GM19099 (cell line): ENCODE results near the gene LRP6.

ENCODE experiments used
- POLR2A ChIP-seq: IDR thresholded peaks from 3 replicates; pipeline ENCODE4 v1.6.1; 2011; ENCODE audit warnings: low read depth; ENCODE audit not compliant: insufficient read length; ENCODE audit errors: extremely low read depth

LRP6 gene

DNA sequence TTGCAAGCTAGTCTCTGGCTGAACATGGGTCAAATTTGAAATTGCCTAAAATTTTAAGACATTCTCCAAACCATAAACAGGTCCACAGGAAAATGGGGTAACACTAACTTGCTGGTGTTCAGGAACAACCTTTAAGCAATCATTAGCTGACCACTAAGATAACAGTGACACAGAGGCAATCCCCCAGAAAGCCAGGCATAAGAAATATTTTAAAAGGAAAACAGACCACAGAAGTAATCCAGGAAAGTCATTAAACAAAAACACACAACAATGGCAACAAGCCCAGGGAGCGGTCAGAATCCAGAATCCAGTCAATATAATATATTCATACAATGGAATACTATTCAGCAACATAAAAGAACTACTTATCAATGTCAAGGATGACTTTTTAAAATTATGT lies 59.1 kb downstream of the LRP6 start:
- no peak for TF ChIP-seq POLR2A

DNA sequence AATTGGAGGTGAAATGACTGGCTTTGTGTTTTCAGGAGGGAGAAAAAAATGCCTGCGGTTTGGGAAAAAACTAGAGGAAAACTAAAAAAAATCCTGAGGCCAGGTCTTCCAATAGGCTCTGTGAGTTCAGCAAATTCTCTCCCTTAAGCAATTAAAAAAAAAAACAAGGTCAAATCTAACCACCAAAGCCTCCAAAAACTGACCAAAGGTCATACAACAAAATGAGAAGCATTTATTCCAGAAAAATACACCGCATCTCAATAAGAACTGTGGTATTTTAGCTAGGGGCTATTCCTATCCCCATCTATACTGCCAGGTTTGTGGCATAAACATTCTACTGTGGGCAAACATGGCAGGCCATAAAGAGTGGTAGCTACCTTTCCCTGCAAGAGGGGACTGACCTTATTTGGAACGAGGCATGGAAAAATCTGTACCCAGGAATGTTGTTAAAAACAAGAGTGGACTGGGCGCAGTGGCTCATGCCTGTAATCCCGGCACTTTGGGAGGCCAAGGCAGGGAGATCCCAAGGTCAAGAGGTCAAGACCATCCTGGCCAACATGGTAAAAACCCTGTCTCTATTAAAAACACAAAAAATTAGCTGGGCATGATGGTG lies 60.0 kb downstream of the LRP6 start:
- no peak for TF ChIP-seq POLR2A

DNA sequence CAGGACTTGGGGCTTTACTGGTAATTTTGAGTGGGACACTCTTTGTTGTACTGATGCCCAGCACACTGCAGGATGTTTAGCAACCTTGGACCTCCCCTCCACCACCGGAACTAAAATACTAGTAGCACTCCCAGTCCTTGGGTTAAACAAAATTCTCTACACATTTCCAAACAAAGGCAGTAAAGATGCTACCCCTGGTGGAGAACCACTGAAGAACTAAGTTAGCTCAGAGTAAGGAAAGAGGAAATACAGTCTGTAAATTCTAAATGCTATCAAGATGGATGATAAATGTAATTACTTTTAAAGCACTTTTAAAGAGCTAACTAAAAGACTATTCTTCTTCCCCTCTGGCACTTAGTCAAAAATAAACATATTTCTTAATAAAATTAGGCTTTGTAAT lies 64.1 kb downstream of the LRP6 start:
- TF ChIP-seq POLR2A = no peak

DNA sequence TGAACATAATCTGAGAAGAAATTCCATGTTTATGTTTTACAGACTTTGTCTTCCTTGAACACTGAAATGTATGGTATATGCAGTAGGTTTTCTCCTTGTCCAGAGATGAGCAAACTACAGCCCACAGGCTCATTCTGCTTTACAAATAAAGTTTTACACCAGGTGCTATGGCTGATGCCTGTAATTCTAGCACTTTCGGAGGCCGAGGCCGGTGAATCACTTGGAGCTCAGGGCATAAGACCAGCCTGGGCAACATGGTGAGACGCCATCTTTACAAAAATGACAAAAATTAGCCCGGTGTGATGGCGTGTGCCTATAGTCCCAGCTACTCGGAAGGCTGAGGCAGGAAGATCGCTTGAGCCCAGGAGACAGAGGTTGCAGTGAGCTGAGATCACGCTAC lies 64.7 kb downstream of the LRP6 start:
- no peak for TF ChIP-seq POLR2A

DNA sequence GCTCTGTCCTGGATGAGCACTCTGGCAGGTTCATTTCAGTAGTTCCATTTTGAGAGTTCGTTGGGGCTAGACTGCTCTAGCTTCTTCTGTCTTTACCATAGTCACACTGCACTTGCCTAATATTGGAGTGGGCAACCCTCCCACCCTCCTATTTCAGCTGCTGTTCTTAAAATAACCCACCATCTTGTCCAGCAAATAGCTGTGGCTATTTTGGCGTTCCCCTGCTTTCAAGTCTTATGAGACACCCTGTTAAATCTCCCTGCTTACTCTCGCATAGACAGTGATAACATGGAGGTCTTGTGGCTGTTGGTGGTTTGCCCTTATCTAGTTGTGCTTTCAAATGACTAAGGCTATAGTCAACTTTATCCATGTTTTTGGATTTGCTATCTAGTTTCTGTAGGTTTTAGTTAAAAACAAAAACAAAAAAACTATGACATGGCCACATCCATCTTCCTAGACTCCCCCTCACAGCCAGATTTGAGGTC lies 65.5 kb downstream of the LRP6 start:
- TF ChIP-seq POLR2A = no peak

DNA sequence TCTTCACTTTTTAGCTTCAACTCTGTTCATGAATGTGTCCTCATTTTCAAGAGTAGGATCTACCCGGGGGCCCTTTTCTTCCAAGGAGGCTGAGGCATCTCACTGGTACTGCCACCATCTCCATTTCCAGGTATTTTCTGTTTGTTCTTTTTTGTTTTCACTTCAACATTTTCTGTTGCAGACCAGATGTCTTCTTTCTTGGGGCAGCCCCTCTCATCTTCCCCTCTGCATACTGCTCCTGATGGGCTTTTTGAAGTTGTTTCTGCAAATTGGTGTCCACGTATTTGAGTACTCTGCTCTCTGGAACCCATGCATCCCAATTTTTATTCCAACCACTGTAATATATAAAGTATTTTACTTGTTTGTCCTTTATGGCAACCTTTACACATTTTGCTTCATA lies 66.5 kb downstream of the LRP6 start:
- TF ChIP-seq POLR2A = no peak

DNA sequence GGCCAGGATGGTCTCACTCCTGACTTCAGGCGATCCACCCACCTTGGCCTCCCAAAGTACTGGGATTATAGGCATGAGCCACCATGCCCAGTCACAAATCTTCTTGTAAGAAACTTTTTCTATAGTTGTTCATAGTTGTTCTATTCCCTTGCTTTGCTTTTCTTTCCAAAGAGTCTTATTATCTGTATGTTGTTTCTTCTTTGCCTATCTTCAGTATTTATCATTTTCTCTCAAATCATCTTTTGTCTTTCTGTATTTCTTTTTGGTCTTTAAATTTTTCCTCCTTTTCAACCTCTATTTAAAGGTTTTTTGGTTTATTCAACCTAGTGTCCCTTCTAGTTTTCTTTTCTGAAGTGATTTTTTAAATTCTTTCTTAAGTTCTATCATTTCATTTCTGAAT lies 68.7 kb downstream of the LRP6 start:
- TF ChIP-seq POLR2A = no peak

DNA sequence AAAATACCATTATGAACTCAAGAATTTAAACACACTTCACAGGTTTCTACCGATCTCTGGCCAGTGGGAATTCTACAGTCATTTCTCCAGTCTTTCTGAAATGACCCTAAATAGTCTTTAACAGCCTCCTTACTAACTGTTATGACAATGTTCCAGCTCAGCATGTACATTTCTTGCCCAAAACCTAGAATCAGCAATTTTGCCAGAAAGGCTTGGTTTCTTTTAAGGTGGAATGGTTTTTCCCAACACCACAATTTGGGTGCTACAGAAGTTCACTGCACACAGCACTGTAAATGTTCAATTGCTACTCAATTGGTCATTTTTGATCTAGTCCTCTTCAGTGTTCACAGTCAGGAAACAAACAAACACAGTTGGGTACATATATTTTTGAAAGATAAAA lies 69.7 kb downstream of the LRP6 start:
- TF ChIP-seq POLR2A = no peak

DNA sequence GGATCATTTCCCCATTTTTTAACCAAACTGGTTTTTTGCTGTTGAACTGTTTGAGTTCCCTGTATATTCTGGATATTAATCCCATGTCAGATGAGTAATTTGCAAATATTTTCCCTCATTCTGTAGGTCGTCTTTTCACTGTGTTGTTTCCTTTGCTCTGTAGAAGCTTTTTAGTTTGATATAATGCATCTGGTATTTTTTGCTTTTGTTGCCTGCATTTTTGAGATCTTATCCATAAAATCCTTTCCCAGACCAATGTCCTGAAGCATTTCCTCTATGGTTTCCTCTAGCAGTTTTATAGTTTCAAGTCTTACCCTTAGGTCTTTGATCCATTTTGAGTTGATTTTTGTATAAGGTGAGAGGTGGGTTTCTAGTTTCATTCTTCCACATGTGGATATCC lies 71.3 kb downstream of the LRP6 start:
- no peak for TF ChIP-seq POLR2A

DNA sequence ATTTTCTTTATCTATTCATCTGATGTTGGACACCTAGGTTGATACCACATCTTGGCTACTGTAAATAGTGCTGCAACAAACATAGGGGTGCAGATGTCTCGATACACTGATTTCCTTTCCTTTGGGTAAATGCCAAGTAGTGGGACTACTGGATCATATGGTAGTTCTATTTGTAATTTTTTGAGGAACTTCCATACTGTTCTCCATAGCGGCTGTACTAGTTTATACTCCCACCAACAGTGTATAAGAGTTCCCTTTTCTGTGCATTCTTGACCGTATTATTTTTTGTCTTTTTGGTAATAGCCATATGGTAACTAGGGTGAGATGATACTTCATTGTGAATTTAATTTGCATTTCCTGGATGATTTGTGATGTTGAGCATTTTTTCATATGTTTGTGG lies 71.8 kb downstream of the LRP6 start:
- no peak for TF ChIP-seq POLR2A

DNA sequence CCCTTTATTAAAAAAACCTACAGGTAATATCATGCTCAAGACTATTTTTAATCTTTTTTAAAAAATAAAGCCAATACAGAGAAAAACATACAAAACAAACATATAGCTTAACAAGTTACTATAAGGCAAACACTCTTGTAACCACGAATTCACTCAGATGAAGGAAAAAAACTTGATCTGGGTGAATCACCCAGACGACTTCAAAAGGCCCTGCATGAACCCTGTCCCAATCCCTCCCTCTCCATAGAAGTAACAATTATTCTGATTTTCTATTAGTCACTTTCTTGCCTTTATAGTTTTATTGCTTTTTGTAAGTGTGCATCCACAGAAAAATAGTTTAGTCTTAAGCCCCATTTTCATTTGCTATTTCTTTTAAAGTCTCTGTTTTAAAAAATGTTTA lies 72.6 kb downstream of the LRP6 start:
- TF ChIP-seq POLR2A = no peak

DNA sequence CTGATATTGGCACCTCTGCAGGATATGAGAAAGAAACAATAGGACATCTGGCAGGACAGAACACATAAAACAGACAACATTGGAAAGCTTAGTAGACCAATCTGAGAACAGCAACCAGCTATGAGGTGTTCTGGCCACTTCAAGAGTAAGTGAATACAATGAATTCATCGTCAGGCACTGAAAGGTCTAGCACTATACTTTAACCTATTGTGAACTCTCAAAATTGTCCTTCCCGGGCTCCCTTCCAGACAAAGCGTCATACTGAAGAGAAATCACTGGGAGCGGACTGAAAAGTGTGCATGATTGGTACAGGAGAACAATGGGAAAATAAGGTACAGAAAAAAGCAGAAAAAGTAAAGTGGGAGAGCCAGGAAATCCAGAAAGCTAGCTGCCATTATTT lies 75.8 kb downstream of the LRP6 start:
- no peak for TF ChIP-seq POLR2A

DNA sequence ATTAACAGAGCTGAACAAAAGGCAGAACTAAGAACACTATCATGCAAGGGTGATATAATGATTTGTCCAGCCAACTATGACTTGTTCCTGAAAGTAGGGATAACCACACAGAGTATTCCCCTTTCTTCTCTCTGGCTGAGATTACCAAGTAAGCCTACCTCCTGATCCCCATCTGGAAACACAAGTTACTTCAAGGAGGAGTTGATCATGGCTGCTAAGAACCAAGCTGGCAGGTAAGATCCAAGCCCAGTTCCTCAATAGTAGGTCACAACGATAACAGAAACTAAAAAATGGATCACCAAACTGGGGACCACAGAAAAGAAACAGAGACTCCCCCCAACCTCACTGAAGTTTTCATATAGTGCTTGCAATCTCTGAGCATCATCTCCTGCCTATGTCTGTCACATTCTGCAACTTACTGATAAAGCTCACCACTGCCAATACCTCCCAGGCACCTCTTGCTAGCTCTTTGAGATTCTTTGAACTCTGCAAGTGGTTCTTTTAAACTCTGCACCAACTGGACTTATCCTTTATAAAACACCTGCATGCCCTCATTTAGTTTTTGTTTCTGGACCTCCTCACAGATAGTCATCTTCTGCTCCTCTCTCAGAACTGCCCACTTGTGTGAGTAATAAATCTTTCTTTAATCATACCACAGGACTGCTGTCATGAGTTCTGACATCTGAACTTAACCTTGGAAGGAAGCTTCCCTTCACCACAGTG lies 76.6 kb downstream of the LRP6 start:
- no peak for TF ChIP-seq POLR2A

DNA sequence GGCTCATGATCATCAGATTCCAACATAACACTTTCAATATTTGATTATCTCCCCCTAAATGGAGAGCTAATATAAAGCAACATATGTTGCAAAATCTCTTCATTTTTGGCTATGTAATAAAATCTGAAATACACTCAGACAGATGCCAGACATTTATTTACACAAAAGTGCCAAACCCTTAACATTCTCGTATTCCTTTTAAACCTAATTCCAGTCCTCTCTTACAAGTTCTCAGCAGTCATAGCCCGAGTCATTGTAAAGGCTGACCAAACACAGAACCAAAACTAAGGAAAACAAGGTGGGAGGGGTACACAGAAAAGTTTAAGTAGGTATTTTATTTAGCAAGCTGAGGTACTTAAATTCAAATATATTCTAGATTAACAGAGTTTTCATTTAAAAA lies 81.4 kb downstream of the LRP6 start:
- no peak for TF ChIP-seq POLR2A

DNA sequence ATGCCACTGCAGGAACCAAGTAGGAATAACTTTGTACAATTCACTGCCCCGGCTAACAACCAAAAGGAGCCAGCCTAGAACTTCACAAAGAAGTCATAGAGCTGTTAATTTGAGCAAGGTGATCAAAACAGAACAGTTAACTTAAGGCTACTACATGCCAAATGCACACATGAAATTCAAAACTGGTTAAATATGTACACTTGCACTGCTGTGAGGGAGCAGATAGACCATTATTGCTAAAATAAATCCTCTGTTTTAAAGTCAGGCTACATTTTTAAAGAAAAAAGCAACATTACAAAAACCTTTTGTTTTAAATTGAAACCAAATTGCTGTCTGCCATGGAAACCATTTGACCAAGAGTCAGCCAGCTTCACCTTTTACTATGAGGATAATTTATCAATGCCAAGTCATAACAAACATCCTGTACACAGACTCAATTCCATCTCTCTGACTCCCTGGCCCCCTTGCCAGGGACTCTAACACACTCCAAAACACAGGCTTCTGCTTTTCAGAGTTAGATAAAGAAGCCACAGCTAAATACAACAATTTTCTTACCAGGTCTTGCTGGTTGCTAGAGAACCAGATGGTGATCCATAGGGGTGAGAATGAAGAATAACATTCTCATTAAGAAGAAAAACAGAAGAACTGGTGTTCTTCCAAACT lies 84.0 kb downstream of the LRP6 start:
- no peak for TF ChIP-seq POLR2A

DNA sequence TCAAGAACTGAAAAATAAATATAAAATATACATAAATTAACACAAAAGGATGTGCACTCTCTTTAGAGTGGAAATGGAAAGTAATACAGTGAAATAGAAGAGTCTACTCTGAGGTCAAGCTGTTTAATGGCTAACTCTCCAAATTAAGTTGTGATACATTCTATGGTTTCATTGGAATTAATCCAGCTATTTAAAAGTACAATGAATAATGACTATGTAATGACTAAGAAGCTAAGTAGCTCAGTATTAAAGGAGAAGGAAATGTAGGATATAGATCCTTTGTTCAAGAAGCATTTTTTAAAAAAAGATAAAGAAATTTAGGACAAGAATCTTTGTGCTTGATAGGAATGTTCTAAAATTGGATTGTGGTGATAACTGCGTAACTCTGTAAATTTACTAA lies 85.3 kb downstream of the LRP6 start:
- no peak for TF ChIP-seq POLR2A
